Aorta (tissue), 5 donors: ENCODE measurements around the gene TOP2B. TPM values are rescaled to one million over a fixed set of nuclear protein-coding genes. Genes with fewer than 3 reads are reported as not detected.

Experiments
- ATAC-seq: fragments of 200-7000 bp; cut with Tn5 transposase; one replicate; pipeline ENCODE4 v1.9.1; 2022; ENCODE audit warnings: moderate library complexity; ENCODE audit not compliant: low FRiP score
- DNase-seq, 2 donors: peaks; one replicate each; pipeline ENCODE4 v3.0.0-alpha.2; 2020
- H3K27ac ChIP-seq, 2 donors: one replicate each; pipeline ENCODE4 v1.5.1; 2013; ENCODE audit warnings: low read length in 2 of 2, mild to moderate bottlenecking in 2 of 2, moderate library complexity in 2 of 2, control low read depth in 1 of 2, inconsistent platforms in 1 of 2, low read depth in 1 of 2
- H3K27me3 ChIP-seq, 2 donors: one replicate each; pipeline ENCODE4 v1.6.1; 2013; ENCODE audit warnings: control low read depth in 1 of 2, low read length in 1 of 2, mild to moderate bottlenecking in 1 of 2, moderate library complexity in 1 of 2; ENCODE audit not compliant: insufficient read depth in 2 of 2, control insufficient read depth in 1 of 2
- H3K36me3 ChIP-seq, 2 donors: one replicate each; pipeline ENCODE4 v1.6.1; 2013; ENCODE audit warnings: control low read depth in 1 of 2, low read length in 1 of 2, mild to moderate bottlenecking in 1 of 2; ENCODE audit not compliant: insufficient read depth in 2 of 2, control insufficient read depth in 1 of 2
- H3K4me1 ChIP-seq, 2 donors: one replicate each; pipeline ENCODE4 v1.6.1; 2013; ENCODE audit warnings: low read length in 2 of 2, control low read depth in 1 of 2, mild to moderate bottlenecking in 1 of 2, moderate library complexity in 1 of 2; ENCODE audit not compliant: insufficient read depth in 2 of 2, control insufficient read depth in 1 of 2
- H3K4me3 ChIP-seq, 2 donors: one replicate each; pipeline ENCODE4 v1.5.1; 2013; ENCODE audit warnings: low read length in 2 of 2, control low read depth in 1 of 2, mild to moderate bottlenecking in 1 of 2
- H3K9me3 ChIP-seq: one replicate; pipeline ENCODE4 v1.6.1; 2013; ENCODE audit warnings: mild to moderate bottlenecking, low read length; ENCODE audit not compliant: control insufficient read depth
- WGBS, 2 donors: extraction: QIAGEN DNeasy Blood & Tissue Kit; methylation state at CpG; one replicate each; pipeline ENCODE4 v1.1.7; 2013; 5-methylcytosine and 5-hydroxymethylcytosine counted together
- intact Hi-C, 2 donors: fragments of 100-400 bp; cut with DNase I; formaldehyde crosslinking; loops; one replicate each; pipeline versions ENCODE4 v1.14.2 to v1.15.0; 2022
- polyA plus RNA-seq, 2 donors: library from polyadenylated mRNA; stranded (reverse); fragments of 200-250 nt; gene quantifications; one replicate each; pipeline ENCODE4 v1.2.3, GENCODE V29; 2013
- total RNA-seq, 2 donors: library from RNA; stranded (reverse); fragmentation: NEBNext Ultra II Directional; extraction: Animal tissue kit (Norgen Biotek cat#: 25700); gene quantifications; one replicate each; pipeline ENCODE4 v1.2.1, GENCODE V29; 2021
- donor health status: healthy with polysubstance abuse.
- donor health status: Bipolar disorder and iron deficiency.
- donor health status: DM: no; HTN: no; CAD: no.
- donor health status: DM: no; HTN: no; CAD: no.
- donor health status: DM: yes; HTN: yes; CAD: no.

Gene TOP2B
- total and polyA plus RNA-seq, 4 donors: 28.8 to 98.3 (median 71.1) TPM

DNA sequence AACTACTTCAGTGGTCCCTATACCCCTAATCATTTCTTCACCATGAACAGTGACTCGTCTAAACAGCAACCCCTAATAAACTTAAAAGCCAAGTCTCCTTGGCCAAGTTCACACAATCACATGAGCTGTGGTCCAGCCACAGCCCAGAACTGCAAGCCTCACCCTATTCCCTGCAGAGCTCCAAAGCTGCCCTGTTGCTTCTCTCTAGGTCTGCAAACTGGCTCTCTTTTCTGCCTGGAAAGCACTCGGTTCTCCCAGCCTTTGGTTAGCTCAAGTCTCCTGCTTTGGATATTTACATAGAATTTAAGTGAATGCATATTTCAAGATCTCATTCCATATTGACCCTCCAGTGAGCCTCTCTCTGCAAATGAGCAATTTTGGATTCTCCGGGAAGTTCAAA is 107.0 kb downstream of the TOP2B start:
- H3K4me3 ChIP-seq: no peak overlapping the region
- ATAC-seq (peak; percentile 71), DNase-seq (no peak)
- WGBS, 2 donors: 24 to 49% methylated on average over 3 of the region's 3 CpGs
- H3K27ac ChIP-seq: no peak overlapping the region
- peaks cover 0 to 20% of the 10 kb centered on the region in 2 donors for H3K4me1 ChIP-seq
- intact Hi-C loops: no loop called here
- no peaks in the 10 kb centered on the region for H3K36me3 ChIP-seq
- H3K27me3 ChIP-seq: no peaks in the 10 kb centered on the region
- no peaks in the 10 kb centered on the region for H3K9me3 ChIP-seq

DNA sequence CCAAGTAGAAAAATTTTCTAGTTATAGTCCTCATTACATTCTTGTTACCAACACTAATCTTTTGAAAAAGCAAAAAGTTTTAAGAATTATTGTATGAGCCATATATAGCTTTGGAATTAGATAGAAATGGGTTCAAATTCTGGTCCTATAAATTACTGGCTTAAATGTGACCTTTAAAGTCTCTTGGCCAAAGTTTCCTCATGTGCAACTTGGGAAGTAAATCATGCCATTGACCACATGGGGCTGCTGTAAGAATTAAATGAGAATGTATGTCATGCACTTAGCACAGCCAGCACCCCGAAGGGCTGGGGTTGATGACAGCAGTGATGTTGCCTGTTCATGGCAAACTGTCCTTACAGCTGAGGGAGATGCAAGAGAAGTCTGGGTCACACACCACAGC is 108.3 kb downstream of the TOP2B start:
- no peak for DNase-seq
- no peaks in the 10 kb centered on the region for H3K27me3 ChIP-seq
- intact Hi-C loops: no loop called here
- H3K36me3 ChIP-seq: no peaks in the 10 kb centered on the region
- peaks cover 0 to 20% of the 10 kb centered on the region in 2 donors for H3K4me1 ChIP-seq
- H3K27ac ChIP-seq: no peak overlapping the region
- 54 to 57% methylated on average over 1 of the region's 1 CpG for WGBS, 2 donors
- ATAC-seq: no peak
- no peaks in the 10 kb centered on the region for H3K9me3 ChIP-seq
- H3K4me3 ChIP-seq: no peak overlapping the region

GRCh38 chr3:25555695-25556437 is 108.8 kb downstream of the TOP2B start:
- DNase-seq: no peak
- intact Hi-C loops: no loop called here
- peaks cover 0 to 20% of the 10 kb centered on the region in 2 donors for H3K4me1 ChIP-seq
- H3K9me3 ChIP-seq: no peaks in the 10 kb centered on the region
- no peaks in the 10 kb centered on the region for H3K36me3 ChIP-seq
- ATAC-seq: no peak
- no peak overlapping the region for H3K27ac ChIP-seq
- 45 to 48% methylated on average over 2 of the region's 2 CpGs for WGBS, 2 donors
- no peaks in the 10 kb centered on the region for H3K27me3 ChIP-seq
- no peak overlapping the region for H3K4me3 ChIP-seq

DNA sequence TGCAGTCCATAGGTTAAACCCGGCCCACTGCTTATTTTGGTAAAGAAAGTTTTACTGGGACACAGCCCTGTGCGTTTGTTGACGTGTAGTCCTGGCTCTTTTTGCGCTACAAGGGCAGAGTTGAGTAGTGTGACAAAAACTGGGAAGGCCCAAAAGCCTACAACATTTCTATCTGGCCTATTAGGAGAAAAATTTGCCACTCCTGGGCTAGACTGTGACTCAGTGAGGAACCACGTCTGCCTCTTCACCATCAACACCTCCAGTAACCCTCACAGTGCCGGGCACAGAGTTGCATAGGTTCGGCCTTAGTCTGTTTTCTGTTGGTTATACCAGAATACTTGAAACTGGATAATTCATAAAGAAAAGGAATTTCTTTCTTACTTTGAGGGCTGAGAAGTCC is 110.3 kb downstream of the TOP2B start:
- intact Hi-C loops: no loop called here

DNA sequence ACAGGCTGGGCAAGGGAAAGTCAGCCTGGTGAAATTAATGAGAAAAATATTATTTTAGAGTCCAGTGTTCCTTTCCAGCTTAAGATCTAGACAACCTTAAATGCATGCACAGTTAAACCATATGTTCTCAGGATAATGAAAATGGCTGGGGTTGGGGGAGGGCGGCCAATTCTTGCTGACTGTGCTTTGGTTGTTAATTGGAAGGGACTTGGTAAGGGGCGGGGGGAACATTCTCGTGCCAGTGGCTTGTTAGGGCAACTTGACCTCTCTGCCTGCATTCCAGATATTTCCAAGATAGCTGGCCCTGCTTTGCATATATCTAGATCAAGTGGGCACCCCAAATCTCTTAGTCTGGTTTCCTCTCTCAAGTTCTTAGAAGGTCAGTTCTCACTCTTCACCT is 112.5 kb downstream of the TOP2B start:
- Histone ChIP-seq H3K4me1 (peaks cover 0 to 10% of the 10 kb centered on the region in 2 donors), H3K27ac (no peak overlapping the region), H3K27me3 (no peaks in the 10 kb centered on the region), H3K4me3 (no peak overlapping the region), H3K36me3 (no peaks in the 10 kb centered on the region), H3K9me3 (no peaks in the 10 kb centered on the region)
- DNase-seq (no peak), ATAC-seq (no peak)
- 93 to 98% methylated on average over 3 of the region's 3 CpGs for WGBS, 2 donors
- intact Hi-C loops: no loop called here

More for the DNA sequence above, 110.3 kb downstream of the TOP2B start:
- ATAC-seq (no peak), DNase-seq (no peak)
- Histone ChIP-seq H3K4me1 (peaks cover 0 to 20% of the 10 kb centered on the region in 2 donors), H3K4me3 (no peak overlapping the region), H3K36me3 (no peaks in the 10 kb centered on the region), H3K27me3 (no peaks in the 10 kb centered on the region), H3K27ac (no peak overlapping the region), H3K9me3 (no peaks in the 10 kb centered on the region)
- WGBS, 2 donors: 82 to 91% methylated on average over 7 of the region's 7 CpGs

GRCh38 chr3:25548836-25549235 is 115.9 kb downstream of the TOP2B start:
- Histone ChIP-seq H3K4me3 (no peak overlapping the region), H3K27me3 (no peaks in the 10 kb centered on the region), H3K4me1 (no peaks in the 10 kb centered on the region), H3K27ac (no peak overlapping the region), H3K9me3 (no peaks in the 10 kb centered on the region), H3K36me3 (no peaks in the 10 kb centered on the region)
- intact Hi-C loops: no loop called here
- DNase-seq (no peak), ATAC-seq (no peak)
- 65 to 67% methylated on average over 2 of the region's 2 CpGs for whole genome bisulfite sequencing, 2 donors

- ATAC-seq (no peak), DNase-seq (no peak)
- Histone ChIP-seq H3K4me1 (no peaks in the 10 kb centered on the region), H3K36me3 (no peaks in the 10 kb centered on the region), H3K27me3 (no peaks in the 10 kb centered on the region), H3K9me3 (no peaks in the 10 kb centered on the region), H3K27ac (no peak overlapping the region), H3K4me3 (no peak overlapping the region)
- intact Hi-C loops: no loop called here
- WGBS, 2 donors: 27 to 43% methylated on average over 1 of the region's 1 CpG
Measured at GRCh38 chr3:25547943-25548674, 116.6 kb downstream of the TOP2B start.
